ENCODE data around the gene POU2F1.

POU2F1 gene

GRCh38 chr1:167467752-167468151 lies 247.1 kb downstream of the POU2F1 start:
- DNase-seq (ENCODE audit: low read depth): no peak

GRCh38 chr1:167469280-167469965 lies 248.7 kb downstream of the POU2F1 start:
- DNase-seq (ENCODE audit: low read depth): no peak

DNA sequence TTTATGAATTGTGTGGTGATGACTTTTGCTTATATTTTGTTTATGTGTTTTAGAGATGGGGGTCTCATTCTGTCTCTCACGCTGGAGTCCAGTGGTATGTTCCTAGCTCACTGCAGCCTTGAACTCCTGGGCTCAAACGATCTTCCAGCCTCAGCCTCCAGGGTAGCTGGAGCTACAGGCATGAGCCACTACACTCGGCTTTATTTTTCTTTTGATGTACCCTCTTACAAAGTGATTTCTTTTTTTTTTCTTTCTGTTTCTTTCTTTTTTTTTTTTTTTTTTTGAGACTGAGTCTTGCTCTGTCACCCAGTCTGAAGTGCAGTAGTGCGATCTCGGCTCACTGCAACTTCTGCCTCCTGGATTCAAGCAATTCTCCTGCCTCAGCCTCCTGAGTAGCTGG lies 250.9 kb downstream of the POU2F1 start:
- DNase-seq (ENCODE audit: low read depth): no peak

GRCh38 chr1:167472752-167473521 lies 252.3 kb downstream of the POU2F1 start:
- DNase-seq (ENCODE audit: low read depth): no peak

- no peak for DNase-seq (ENCODE audit: low read depth)
Observed at GRCh38 chr1:167473761-167474160, 253.1 kb downstream of the POU2F1 start.

- no peak for DNase-seq (ENCODE audit: low read depth)
Observed at GRCh38 chr1:167474191-167474641, 253.5 kb downstream of the POU2F1 start.

GRCh38 chr1:167476061-167476460 lies 255.4 kb downstream of the POU2F1 start:
- DNase-seq (ENCODE audit: low read depth): no peak
